ENCODE data around the gene RGR.

- TF ChIP-seq POLR2AphosphoS5 (IDR thresholded peaks at IDR 0.05; ENCODE audit: low read depth, low read length): no peak
- TF ChIP-seq, protein P1, sequence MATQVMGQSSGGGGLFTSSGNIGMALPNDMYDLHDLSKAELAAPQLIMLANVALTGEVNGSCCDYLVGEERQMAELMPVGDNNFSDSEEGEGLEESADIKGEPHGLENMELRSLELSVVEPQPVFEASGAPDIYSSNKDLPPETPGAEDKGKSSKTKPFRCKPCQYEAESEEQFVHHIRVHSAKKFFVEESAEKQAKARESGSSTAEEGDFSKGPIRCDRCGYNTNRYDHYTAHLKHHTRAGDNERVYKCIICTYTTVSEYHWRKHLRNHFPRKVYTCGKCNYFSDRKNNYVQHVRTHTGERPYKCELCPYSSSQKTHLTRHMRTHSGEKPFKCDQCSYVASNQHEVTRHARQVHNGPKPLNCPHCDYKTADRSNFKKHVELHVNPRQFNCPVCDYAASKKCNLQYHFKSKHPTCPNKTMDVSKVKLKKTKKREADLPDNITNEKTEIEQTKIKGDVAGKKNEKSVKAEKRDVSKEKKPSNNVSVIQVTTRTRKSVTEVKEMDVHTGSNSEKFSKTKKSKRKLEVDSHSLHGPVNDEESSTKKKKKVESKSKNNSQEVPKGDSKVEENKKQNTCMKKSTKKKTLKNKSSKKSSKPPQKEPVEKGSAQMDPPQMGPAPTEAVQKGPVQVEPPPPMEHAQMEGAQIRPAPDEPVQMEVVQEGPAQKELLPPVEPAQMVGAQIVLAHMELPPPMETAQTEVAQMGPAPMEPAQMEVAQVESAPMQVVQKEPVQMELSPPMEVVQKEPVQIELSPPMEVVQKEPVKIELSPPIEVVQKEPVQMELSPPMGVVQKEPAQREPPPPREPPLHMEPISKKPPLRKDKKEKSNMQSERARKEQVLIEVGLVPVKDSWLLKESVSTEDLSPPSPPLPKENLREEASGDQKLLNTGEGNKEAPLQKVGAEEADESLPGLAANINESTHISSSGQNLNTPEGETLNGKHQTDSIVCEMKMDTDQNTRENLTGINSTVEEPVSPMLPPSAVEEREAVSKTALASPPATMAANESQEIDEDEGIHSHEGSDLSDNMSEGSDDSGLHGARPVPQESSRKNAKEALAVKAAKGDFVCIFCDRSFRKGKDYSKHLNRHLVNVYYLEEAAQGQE (IDR thresholded peaks at IDR 0.05; ENCODE audit: insufficient read depth in 1 of 2, low read depth in 2 of 2, low read length in 2 of 2): no peak
- no peak for TF ChIP-seq TAF1 (IDR thresholded peaks at IDR 0.05; ENCODE audit: borderline replicate concordance, insufficient read depth, low read length)
Observed at GRCh38 chr10:84212014-84212413, 32.8 kb upstream of the RGR start.

Measured in PFSK-1 (cell line).